WTC11 (cell line): ENCODE results near the gene EPN2.

Source experiments
- E2F4 ChIP-seq: sonication (generic); formaldehyde crosslinking; IDR thresholded peaks from 2 replicates; pipeline ENCODE4 v1.8.1; 2022; ENCODE audit warnings: low read depth, mild to moderate bottlenecking, moderate library complexity, missing genetic modification reagents, borderline replicate concordance
- ETV6 ChIP-seq: sonication (generic); formaldehyde crosslinking; IDR thresholded peaks from 2 replicates; pipeline ENCODE4 v1.8.1; 2022; ENCODE audit warnings: mild to moderate bottlenecking, missing genetic modification reagents
- FOXJ3 ChIP-seq: sonication (generic); formaldehyde crosslinking; IDR thresholded peaks from 2 replicates; pipeline ENCODE4 v1.9.0; 2021; ENCODE audit warnings: missing genetic modification reagents, mild to moderate bottlenecking, borderline replicate concordance
- TEAD4 ChIP-seq: sonication (generic); formaldehyde crosslinking; IDR thresholded peaks from 2 replicates; pipeline ENCODE4 v1.8.0; 2022; ENCODE audit warnings: mild to moderate bottlenecking, missing genetic modification reagents
- ZBTB43 ChIP-seq: sonication (generic); formaldehyde crosslinking; IDR thresholded peaks from 2 replicates; pipeline ENCODE4 v1.8.1; 2023; ENCODE audit warnings: mild to moderate bottlenecking, missing genetic modification reagents
- ZNF121 ChIP-seq: sonication (generic); formaldehyde crosslinking; IDR thresholded peaks from 2 replicates; pipeline ENCODE4 v1.8.0; 2023; ENCODE audit warnings: missing genetic modification reagents
- ZNF219 ChIP-seq: sonication (generic); formaldehyde crosslinking; IDR thresholded peaks from 2 replicates; pipeline ENCODE4 v1.8.0; 2023; ENCODE audit warnings: missing genetic modification reagents, mild to moderate bottlenecking, borderline replicate concordance
- TF ChIP-seq, protein P1 (sequence below): sonication (generic); formaldehyde crosslinking; IDR thresholded peaks from 2 replicates; pipeline ENCODE4 v1.8.1; 2023; ENCODE audit warnings: mild to moderate bottlenecking, moderate library complexity, missing genetic modification reagents
- TF ChIP-seq, protein P2 (sequence below): fragments of 200-600 bp; IDR thresholded peaks from 2 replicates; pipeline ENCODE4 v1.8.0; 2022; ENCODE audit warnings: antibody characterized with exemption
- TF ChIP-seq, protein P3 (sequence below): sonication (generic); formaldehyde crosslinking; IDR thresholded peaks from 2 replicates; pipeline ENCODE4 v1.8.1; 2023; ENCODE audit warnings: mild to moderate bottlenecking, missing genetic modification reagents, moderate library complexity
- TF ChIP-seq, protein P4 (sequence below): sonication (generic); formaldehyde crosslinking; IDR thresholded peaks from 2 replicates; pipeline ENCODE4 v1.8.1; 2022; ENCODE audit warnings: low read depth, missing genetic modification reagents, borderline replicate concordance
- TF ChIP-seq, protein P5 (sequence below): sonication (generic); formaldehyde crosslinking; IDR thresholded peaks from 2 replicates; pipeline ENCODE4 v1.8.0; 2022; ENCODE audit warnings: mild to moderate bottlenecking, missing genetic modification reagents

- TF ChIP-seq, protein P1, sequence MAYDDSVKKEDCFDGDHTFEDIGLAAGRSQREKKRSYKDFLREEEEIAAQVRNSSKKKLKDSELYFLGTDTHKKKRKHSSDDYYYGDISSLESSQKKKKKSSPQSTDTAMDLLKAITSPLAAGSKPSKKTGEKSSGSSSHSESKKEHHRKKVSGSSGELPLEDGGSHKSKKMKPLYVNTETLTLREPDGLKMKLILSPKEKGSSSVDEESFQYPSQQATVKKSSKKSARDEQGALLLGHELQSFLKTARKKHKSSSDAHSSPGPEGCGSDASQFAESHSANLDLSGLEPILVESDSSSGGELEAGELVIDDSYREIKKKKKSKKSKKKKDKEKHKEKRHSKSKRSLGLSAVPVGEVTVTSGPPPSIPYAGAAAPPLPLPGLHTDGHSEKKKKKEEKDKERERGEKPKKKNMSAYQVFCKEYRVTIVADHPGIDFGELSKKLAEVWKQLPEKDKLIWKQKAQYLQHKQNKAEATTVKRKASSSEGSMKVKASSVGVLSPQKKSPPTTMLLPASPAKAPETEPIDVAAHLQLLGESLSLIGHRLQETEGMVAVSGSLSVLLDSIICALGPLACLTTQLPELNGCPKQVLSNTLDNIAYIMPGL = no peak
- TF ChIP-seq, protein P2, sequence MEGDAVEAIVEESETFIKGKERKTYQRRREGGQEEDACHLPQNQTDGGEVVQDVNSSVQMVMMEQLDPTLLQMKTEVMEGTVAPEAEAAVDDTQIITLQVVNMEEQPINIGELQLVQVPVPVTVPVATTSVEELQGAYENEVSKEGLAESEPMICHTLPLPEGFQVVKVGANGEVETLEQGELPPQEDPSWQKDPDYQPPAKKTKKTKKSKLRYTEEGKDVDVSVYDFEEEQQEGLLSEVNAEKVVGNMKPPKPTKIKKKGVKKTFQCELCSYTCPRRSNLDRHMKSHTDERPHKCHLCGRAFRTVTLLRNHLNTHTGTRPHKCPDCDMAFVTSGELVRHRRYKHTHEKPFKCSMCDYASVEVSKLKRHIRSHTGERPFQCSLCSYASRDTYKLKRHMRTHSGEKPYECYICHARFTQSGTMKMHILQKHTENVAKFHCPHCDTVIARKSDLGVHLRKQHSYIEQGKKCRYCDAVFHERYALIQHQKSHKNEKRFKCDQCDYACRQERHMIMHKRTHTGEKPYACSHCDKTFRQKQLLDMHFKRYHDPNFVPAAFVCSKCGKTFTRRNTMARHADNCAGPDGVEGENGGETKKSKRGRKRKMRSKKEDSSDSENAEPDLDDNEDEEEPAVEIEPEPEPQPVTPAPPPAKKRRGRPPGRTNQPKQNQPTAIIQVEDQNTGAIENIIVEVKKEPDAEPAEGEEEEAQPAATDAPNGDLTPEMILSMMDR = no peak
- TF ChIP-seq ZNF121 (CRISPR knock-in tag) = no peak
- TF ChIP-seq, protein P3, sequence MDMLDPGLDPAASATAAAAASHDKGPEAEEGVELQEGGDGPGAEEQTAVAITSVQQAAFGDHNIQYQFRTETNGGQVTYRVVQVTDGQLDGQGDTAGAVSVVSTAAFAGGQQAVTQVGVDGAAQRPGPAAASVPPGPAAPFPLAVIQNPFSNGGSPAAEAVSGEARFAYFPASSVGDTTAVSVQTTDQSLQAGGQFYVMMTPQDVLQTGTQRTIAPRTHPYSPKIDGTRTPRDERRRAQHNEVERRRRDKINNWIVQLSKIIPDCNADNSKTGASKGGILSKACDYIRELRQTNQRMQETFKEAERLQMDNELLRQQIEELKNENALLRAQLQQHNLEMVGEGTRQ (CRISPR knock-in tag) = no peak
- TF ChIP-seq ETV6 (CRISPR knock-in tag) = no peak
- TF ChIP-seq, protein P4, sequence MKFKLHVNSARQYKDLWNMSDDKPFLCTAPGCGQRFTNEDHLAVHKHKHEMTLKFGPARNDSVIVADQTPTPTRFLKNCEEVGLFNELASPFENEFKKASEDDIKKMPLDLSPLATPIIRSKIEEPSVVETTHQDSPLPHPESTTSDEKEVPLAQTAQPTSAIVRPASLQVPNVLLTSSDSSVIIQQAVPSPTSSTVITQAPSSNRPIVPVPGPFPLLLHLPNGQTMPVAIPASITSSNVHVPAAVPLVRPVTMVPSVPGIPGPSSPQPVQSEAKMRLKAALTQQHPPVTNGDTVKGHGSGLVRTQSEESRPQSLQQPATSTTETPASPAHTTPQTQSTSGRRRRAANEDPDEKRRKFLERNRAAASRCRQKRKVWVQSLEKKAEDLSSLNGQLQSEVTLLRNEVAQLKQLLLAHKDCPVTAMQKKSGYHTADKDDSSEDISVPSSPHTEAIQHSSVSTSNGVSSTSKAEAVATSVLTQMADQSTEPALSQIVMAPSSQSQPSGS = no peak
- TF ChIP-seq ZNF219 (CRISPR knock-in tag) = no peak
- TF ChIP-seq E2F4 (CRISPR knock-in tag) = no peak
- no peak for TF ChIP-seq FOXJ3
- TF ChIP-seq, protein P5, sequence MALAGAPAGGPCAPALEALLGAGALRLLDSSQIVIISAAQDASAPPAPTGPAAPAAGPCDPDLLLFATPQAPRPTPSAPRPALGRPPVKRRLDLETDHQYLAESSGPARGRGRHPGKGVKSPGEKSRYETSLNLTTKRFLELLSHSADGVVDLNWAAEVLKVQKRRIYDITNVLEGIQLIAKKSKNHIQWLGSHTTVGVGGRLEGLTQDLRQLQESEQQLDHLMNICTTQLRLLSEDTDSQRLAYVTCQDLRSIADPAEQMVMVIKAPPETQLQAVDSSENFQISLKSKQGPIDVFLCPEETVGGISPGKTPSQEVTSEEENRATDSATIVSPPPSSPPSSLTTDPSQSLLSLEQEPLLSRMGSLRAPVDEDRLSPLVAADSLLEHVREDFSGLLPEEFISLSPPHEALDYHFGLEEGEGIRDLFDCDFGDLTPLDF (CRISPR knock-in tag) = no peak
- no peak for TF ChIP-seq TEAD4
- no peak for TF ChIP-seq ZBTB43 (CRISPR knock-in tag)
Observed at GRCh38 chr17:19363460-19364035, 126.4 kb downstream of the EPN2 start.
